GM12874 (cell line): ENCODE results near the gene AP3B2.

Source experiments
- CTCF ChIP-seq: IDR thresholded peaks from 2 replicates; pipeline ENCODE4 v1.5.1; 2011; ENCODE audit warnings: low read depth, mild to moderate bottlenecking, control low read depth, low read length, moderate library complexity; ENCODE audit not compliant: insufficient read depth

Gene AP3B2

DNA sequence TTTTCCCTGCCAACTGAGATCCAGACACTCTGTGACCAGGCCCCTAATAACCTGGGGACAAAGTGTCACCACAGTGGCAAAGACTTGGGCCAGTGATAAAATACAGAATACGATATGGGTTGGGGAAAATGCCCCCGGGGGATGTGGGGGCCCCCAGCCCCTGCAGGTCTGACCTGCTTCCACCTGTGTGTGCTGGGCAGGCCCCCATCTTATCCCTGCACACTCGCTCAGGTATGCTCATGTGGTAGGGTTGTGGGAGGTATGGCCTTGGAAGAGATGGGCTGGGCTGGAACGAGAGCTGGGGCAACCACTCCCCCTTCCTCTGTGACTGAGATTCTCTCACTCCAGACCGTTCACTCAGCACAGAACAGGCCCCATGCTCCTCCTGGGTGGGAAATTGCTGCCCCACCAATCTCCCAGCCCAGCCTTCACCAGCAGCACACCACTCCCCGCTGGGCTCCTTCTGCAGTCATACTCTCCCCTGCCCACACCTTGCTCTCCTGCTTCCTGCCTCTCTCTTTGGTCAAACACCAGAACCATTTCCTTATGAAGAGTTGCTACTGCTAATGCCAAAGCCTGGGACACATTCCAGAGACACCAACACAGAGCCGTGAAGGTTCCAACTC, 52.9 kb downstream of the AP3B2 start:
- no peak for TF ChIP-seq CTCF

- no peak for TF ChIP-seq CTCF
These were observed 54.1 kb downstream of the AP3B2 start for GRCh38 chr15:82655606-82656005.

- TF ChIP-seq CTCF = no peak
These were observed 56.0 kb downstream of the AP3B2 start for GRCh38 chr15:82653483-82654168.

GRCh38 chr15:82651708-82652107, 58.0 kb downstream of the AP3B2 start:
- no peak for TF ChIP-seq CTCF

GRCh38 chr15:82650046-82650670, 59.5 kb downstream of the AP3B2 start:
- TF ChIP-seq CTCF = no peak

DNA sequence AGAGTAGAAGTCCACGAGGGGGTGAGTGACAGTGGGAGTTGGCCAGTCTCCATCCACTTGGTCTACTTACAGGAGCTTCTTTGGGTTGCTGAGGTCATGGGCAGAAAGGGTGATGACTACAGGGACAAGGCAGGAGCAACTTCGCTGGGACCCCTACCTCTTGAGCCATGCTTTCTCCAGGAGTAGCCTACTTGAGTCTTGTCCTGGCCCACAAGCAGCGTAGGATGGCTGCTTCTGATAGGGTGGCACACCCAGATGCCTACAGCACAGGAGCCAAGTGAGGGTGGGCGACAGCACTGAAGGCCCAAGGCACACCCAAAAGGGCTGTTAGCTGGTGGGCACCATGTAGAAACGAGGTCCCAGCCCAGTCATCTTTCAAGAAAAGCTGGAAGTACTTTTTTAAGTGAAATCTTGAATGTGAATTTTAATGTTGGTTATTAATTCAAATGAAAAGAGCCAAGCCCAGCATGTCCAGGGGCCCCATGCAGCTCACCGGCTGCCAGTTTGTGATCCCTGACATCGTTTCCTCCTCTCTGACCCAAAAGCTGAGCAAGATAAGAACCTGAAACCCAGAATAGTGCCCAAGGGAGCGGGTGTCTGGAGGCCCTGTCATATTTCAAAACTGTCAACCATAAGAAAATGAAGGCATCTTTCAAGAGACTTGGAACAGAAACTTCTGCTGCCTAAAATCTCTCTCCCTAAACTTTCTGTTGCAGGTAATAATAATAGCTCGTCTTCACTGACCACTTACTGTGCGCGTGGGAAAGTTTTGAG, 60.3 kb downstream of the AP3B2 start:
- no peak for TF ChIP-seq CTCF

DNA sequence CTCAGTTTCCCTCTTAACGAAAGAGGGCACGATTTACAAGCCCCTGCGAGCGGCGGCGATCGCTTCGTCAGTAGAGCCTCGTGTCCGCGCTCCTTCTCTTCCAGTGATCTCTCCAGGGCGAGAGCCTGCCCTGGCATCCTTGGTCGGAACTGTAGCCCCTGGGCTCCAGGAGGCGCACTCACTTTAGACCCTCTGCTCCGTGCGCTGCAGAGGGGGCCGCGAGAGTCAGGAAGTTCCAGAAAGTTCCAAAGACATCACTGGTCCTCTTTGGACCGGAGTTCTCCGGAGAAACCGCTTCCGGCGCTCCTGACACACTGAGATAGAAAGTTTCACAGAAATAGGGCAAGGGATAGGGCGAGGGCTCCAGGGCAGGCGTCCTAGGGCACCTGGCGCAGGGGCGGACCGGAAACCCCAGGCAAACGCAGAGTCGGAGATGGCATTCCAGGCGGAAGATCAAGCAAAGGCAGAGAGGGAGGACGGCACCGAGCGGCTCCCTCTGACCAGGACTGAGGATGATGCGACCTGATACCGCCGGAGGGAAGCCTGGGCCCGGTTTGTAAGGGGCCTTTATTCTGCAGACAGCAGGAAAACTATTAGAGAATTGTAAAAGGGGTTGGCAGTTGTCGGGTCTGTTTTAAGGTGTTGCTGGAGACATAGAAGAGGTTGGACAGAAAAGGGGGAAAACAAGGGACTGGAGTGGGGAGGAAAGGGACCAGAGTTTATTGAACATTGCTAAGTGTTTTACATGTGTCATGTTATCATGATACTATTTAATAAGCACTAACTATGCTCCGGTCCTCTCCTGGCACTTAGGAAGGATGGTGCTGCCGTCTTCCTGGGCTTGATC, 61.2 kb downstream of the AP3B2 start:
- TF ChIP-seq CTCF = no peak
